Middle frontal gyrus (tissue), 1 donor: Measurements from ENCODE around the gene USP35.
"Not testable (repeated sequence)": the region's sequence is repeated elsewhere in the genome, so short reads cannot be mapped to it uniquely, and the experiment has no call there.

Experiments
- DNase-seq: peaks from one replicate; pipeline ENCODE4 v3.0.0-alpha.2; 2015; ENCODE audit warnings: low spot score; ENCODE audit errors: extremely low spot score

Gene USP35

DNA sequence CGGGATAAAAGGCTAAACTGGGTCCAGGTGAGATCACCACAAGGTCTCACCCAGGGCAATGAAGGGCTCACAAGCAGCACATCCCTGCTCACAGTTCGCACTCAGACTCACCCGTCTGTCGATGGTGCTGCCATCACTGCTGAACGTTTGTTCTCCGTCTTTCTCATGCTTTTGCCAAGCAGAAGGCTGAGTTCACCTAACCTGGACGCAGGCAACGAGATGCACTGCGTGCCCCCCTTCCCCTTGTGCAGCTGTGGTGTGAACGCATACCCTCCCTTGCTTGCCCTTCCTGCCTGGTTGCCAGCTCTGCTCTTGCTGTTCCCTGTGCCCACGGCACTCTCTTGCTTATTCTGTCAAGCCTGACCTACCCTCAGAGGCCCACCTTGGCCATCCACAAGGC lies 18.3 kb upstream of the USP35 start:
- no peak for DNase-seq

DNA sequence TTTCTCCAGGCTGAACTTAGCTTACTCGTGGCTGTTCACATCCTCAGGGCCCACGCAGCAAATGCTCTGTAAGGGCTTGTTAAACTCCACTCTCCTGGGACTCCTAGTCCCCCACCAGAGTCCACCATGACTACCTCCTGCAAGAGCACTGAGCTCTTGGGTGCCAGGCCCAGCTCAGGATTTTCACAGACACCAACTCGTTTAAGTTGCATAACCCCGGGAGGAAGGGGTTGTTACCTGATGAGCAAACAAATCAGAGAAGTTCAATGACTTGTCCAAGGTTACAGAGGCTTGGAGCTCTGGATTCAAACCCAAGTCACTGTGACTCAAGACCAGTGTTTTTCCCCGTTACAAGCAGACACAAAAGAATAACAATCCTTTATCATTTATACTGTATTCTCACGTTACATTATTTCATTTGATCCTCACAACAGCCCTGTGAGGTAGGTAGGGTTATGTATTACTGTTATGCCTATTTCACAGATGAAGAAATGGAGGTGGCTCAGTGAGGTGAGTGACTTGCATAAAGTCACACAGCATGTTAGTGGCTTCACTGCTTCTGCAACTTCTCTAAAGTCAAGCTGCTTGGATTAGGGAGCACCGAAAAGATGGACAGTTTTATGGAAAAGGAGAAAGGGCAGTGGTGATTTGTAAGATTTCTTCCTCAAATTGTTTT lies 17.7 kb upstream of the USP35 start:
- DNase-seq, result no peak

DNA sequence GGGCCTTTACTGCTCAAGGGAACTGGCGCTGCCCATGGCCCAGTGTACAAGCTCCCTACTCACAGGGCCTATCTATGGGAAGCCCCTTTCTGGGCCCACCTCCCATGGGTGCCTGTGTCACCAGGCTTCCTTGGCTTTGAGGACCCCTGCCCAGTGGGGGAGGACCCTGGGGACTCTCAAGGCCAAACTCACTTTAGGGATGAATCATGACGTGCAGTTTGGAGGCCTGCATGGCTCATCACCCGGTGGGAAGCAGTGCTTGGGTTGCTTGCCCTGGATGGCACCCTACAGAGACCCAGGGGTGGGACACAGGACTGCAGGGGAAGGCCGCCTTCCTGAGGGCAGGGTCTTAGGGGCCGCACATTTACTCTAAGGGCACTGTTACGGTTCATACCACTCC lies 16.8 kb upstream of the USP35 start:
- DNase-seq, result no peak

DNA sequence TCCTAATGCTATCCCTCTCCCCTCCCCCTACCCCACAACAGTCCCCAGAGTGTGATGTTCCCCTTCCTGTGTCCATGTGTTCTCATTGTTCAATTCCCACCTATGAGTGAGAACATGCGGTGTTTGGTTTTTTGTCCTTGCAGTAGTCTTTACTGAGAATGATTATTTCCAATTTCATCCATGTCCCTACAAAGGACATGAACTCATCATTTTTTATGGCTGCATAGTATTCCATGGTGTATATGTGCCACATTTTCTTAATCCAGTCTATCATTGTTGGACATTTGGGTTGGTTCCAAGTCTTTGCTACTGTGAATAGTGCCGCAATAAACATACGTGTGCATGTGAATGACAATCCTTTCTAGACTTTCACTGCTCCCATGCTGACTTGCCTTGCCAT lies 12.9 kb upstream of the USP35 start:
- DNase-seq, result not testable (repeated sequence)

DNA sequence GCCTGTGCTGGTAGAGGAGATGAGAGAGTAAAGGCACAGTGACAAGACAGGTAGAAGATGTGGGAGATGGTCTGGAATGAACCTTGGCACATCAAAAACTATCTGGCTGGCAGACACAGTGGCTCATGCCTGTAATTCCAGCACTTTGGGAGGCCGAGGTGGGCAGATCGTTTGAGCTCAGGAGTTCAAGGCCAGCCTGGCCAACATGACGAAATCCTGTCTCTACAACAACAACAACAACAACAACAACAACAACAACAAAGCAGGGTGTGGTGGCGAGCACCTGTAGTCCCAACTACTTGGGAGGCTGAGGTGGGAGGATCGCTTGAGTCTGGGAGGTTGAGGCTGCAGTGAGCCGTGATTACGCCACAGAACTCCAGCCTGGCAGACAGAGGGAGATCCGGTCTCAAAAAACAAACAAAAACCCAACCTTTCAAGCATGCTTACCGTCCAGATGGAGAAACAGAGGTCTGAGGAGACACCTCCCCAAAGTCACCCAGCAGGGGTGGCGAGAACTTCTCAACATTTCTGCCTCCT lies 12.0 kb upstream of the USP35 start:
- no peak for DNase-seq

DNA sequence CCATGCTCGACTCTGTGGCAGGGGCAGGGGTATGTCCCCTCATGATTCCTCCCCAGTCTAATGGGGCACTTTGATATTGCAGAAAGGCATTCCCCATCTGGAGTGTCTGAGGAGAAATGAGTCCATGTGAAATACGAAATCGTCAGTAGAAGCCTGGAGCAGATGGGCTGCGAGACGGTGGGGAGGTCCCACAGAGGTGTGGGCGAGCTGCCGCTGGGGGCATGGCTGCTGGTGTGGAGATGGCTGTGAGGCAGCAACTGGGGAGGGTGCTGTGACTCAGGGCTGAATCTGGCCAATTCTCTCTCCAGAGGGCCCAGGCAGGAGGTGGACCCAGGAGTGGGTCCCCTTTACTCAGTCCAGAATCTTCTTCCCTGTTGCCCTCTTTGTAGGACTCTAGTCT lies 11.5 kb upstream of the USP35 start:
- DNase-seq, result no peak

DNA sequence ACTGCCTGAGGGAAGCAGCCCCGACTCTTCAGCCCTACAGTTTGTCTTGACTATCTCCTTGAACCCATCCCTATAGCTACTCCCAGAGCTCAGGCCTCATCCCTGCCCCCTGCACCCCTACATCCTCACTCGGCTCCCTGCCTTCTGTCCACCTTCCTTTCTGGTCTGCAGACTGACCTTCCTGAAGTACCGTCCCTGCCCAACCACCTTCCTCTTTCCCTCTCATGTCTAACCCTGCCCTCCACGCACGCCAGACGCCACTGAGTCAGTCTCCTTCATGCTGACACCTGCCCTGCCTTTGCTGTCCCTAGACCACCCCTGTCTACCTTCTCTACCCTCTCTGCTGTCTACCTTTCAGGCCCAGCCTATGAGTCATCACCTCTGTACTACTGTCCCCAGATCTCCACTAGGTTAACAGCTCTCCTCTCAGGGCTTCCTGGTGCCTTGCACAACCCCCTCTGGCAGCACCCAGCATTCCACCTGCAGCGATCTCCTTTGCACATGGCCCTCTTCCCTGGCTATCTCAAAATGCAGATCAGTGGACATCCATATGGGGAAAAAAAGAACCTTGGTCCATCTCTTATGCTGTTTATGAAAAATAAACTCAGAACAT lies 9.2 kb upstream of the USP35 start:
- no peak for DNase-seq

DNA sequence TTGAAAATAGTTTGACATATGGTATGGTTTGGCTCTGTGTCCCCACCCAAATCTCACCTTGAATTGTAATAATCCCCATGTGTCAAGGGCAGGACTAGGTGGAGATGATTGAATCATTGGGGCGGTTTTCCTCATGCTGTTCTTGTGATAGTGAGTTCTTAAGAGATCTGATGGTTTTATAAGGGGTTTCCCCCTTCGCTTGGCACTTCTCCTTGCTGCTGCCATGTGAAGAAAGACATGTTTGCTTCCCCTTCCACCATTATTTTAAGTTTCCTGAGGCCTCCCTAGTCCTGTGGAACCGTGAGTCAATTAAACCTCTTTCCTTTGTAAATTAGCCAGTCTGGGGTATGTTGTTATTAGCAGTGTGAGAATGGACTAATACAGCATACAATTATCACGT lies 8.0 kb upstream of the USP35 start:
- DNase-seq, result no peak

DNA sequence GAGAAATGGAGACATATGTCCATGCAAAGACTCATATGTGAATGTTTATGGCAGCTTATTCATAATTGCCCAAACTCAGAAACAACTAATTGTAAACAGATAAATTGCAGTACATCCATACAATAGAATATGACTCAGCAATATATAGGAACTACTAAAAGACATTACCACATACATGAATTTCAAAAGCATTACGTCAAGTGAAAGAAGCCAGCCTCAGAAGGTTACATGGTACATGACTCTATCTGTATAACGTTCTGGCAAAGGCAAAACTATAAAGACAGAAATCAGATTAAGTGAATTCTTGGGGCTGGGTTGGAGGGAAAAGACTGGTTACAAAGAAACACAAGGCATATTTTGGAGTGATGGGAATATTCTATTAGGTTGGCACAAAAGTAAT lies 7.5 kb upstream of the USP35 start:
- no peak for DNase-seq

DNA sequence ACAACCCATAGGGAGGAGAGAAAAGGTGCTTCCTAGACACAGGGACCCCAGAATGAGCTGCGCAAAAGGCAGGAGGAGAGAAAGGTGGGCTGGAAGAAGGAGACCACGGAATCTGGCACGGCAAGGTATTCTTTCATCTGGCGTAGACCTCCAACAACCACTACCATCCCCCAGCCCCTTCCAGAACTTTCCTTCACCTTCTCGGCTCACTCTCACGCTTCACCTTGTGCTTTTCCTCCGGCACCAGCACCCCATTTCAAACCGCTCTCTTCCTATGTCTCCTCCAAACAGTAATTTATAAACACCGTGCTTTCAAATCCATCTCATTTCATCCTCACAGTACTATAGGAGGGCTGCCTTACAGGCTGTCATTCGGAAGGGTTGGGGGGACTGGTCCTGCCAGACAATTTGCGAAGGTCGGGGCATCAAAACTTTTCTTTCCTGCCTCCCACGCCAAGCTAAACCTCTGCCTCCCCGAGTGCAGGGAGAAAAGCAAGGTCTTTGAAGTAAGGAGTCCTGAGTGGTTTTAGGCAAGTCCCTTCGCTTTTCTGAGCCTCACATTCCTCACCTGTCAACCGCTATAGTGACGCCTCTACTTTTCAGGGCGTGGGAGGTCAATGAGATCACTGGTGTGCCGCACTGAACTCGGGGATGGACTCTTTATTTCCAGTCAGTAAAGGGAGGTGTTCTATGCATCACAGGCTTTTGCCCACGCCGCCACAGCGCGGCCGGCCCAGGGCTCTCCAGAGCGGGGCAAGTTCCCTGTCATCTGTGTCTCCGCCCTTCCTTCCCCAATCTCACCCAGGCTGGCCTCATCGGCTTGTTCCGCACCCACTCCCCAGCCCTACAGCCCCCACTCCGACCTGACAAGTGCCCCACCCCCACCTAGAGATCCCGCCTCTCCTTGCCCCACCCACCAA lies 1.1 kb upstream of the USP35 start:
- no peak for DNase-seq

DNA sequence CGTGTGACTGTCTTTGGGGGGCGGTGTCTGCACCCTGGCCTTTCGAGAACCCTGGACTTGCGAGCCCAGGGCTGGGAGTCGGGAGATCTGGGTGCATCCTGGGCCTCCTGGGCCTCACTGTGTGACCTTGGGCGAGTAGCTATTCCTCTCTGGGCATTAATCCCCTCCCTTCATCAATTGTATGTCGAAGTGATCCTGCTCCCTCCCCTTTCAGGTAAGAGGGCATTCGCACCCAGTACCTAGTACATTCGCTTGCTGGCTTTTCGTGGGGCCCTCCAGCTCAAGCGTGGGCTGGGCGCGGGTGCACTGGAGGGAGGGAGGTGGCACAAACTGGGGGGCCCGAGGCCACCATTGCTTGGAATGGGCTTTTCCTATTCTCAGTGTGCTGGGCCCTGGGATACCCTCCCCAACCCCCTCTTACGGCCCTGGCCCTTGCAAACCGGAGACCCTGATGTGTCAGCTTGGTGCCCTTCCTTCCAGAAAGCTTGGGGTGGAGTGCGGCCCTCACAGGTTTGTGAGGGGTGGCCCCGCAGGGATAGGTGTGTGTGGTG lies 530 bp downstream of the USP35 start:
- no peak for DNase-seq

DNA sequence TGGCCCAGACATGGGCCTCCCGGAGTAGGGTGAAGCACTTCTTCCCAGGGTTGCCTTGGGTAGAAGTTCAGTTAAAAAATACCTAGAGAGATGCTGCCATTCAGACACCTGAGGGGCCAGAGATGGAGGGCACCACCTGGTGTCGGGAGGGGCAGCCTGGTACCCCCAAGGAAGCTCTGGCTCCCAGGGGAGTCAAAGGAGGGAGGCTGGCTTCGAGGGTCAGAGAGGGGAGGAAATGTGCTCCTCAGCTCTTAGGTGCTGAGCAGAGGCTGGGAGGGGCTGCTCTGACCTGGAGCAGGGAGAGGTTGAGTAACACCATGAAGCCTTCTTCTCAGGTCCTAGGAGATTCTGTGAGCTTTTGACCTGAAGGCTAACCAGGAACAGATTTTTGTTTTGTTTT lies 1.1 kb downstream of the USP35 start:
- DNase-seq, result no peak

DNA sequence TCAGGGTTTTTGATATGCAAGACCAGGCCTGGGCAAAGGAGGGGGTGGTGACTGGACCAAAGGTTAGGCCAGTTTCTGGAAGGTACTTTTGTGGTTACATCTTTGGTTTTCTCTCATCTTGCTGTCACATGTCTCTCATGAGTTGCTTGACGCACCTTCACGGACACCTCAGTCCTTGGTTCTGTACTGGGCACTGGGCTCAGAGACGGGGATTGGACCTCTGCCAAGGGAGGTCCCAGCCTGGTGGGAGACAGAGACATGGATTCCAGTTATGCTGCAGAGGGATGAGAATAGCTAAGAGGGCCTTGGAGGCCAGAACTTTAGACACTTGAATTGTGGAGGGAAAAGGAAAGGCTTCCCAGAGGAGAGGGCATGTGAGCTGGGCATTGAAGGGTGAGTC lies 1.7 kb downstream of the USP35 start:
- no peak for DNase-seq

DNA sequence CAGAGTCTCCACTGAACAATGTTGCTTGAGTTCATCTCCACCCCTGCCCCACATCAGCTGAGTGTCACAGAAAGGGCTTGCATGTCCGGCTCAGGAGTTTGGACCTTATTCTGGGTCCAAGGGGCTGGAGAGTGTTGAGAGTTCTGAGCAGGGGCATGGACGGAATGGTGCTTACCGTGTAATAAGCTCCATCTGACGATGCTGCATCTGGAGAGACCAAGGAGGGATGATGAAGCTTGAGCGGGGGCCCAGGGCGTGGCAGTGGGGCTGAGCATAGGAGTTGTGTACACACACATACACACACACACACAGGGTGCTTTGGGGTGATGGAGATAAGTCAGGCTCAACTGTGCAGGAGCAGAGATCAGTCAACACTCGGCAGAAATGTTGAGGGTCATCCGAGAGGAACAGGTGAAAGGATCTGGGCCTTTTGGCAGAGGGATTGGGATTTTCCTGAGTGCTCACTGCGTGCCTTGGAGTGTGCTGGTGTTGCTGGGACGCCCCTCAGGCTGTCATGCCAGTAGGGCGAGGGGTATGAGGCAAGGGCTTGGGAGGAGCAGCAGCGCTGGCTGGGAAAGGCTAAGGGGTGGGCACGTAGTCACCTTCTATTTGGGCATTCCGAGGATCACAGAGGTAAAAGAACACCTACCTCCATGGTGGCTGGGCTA lies 2.3 kb downstream of the USP35 start:
- DNase-seq, result no peak

DNA sequence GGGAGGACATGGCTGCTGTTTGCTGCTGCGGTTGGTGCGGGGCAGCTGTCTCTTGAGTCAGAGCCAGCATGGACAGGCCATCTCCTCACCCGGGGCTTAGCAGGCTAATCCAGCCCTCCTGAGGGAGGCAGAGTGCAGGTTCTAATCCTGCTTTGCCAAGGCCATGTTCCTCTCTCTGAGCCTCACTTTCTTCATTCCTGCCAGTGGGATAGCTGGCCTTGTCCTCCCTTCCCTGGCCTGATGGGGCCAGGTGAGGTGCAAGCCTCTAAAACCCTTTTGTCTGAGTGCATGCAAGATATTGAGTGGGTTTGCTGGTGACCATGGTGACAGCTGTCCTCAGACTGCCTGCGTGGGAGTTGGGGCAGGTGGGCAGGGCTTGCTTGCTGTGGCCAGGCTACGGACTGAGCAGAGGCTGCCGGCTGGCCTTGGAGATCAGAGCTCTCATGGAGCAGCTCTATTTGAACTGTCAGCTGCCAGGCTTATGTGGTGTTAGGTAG lies 3.6 kb downstream of the USP35 start:
- DNase-seq, result no peak

DNA sequence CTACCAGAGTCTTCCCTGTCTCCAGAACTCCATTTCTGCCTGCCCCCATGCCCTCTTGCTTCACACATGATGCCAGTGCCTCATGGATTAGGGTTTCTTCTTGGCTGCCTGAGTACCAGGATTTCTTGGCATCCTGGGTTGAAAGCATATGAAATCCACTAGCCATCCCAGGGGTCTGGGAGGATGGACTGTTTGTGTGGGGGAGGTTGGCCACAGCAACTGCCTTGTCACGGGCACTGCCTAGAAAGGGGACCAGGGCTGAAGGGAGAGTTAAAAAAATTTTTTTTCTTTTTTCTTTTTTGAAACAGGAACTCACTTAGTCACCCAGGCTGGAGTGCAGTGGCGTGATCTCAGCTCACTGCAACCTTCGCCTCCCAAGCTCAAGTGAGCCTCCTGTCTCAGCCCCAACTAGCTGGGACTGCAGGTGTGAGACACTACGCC lies 4.2 kb downstream of the USP35 start:
- no peak for DNase-seq

DNA sequence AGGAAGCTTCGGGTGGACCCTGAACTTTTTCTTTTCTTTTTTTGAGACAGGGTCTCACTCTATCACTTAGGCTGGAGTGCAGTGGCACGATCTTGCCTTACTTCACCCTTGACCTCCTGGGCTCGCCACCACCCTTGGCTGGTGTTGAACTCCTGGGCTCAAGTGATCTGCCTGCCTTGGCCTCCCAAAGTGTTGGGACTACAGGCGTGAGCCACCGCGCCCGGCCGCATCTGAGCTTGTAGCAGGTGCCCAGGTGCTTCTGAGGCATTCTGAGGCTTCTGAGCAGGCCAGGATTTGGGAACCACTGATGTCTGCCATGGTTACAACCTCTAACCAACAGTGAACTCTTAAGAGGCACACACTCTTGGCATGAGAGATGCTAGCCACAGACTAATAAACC lies 5.1 kb downstream of the USP35 start:
- no peak for DNase-seq

DNA sequence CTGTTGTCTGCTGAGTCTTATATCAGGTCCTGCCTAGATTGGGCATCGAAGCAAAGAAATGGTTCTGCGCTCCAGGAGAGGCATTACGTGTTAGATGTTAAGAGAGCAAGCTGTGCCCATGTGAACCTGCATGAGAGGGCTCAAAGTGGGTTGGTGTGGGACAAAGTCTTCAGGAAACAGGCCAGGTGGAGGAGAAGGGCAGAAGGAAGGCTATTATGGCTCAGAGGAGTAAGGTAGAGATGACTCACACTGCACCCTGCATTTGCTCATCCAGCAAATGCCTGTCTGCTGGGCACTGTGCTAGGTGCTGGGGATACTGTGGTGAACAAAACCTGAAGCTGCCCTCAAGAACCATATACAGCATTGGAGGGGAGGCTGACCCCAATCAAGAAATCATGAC lies 5.8 kb downstream of the USP35 start:
- DNase-seq, result no peak

DNA sequence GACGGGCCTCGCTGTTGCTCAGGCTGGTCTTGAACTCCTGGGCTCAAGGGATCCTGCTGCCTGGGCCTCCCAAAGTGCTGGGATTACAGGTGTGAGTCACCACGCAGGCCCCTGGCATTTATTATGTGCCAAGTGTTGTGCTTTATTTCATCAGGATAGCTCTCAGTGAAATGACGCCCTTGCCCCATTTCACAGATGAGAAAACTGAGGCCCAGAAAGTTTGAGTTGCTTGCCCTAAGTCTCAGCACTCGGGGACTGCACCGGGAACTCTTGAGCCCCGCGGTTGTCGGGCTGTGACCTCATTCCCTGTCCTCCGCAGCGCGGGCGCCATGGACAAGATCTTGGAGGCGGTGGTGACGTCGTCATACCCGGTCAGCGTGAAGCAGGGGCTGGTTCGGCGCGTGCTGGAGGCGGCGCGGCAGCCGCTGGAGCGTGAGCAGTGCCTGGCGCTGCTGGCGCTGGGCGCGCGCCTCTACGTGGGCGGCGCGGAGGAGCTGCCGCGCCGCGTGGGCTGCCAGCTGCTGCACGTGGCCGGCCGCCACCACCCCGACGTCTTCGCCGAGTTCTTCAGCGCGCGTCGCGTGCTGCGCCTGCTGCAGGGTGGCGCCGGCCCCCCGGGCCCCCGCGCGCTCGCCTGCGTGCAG lies 7.3 kb downstream of the USP35 start:
- DNase-seq, result no peak

DNA sequence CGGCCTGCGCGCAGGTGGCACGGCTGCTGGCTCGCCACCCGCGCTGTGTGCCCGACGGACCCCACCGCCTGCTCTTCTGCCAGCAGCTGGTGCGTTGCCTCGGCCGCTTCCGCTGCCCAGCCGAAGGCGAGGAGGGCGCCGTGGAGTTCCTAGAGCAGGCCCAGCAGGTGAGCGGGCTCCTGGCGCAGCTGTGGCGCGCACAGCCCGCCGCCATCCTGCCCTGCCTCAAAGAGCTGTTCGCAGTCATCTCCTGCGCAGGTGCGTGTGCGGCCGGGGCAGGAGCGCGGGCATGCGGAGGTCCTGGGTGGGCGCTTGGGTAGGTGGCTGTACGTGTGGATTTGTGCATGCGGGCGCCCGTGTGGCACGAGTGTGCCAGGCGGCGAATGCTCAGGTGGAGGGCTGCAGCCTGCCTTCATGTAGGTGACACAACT lies 8.0 kb downstream of the USP35 start:
- no peak for DNase-seq

DNA sequence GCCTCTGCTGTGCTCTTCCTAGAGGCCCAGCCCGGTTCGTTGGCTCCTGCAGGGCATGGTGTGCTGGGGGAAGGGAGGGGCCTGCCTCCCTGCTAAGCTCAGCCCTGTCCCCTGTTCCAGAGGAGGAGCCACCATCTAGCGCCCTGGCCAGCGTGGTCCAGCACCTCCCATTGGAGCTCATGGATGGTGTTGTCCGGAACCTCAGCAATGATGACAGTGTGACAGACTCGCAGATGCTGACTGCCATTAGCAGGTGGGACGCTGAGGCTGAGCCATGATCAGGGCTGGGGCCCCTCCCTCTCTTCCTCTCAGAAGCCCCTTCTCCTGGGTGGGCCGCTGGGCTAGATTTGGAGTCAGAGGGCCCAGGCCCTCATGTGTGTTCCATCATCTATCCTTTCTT lies 9.1 kb downstream of the USP35 start:
- no peak for DNase-seq
